Liver (tissue), 3 donors: ENCODE results near the gene DHCR7.

ENCODE experiments used
- EGR1 ChIP-seq, 2 donors: IDR thresholded peaks; 2 replicates each; pipeline ENCODE4 v1.6.1; 2016 to 2018; ENCODE audit warnings: antibody characterized with exemption in 2 of 2, low read depth in 2 of 2
- FOXA1 ChIP-seq: IDR thresholded peaks from 2 replicates; pipeline ENCODE4 v1.6.1; 2016; ENCODE audit warnings: antibody characterized with exemption
- FOXA2 ChIP-seq: IDR thresholded peaks from 2 replicates; pipeline ENCODE4 v1.6.1; 2016; ENCODE audit warnings: antibody characterized with exemption
- JUND ChIP-seq, 2 donors: IDR thresholded peaks; 2 replicates each; pipeline ENCODE4 v1.6.1; 2016; ENCODE audit warnings: antibody characterized with exemption in 2 of 2
- MAX ChIP-seq: IDR thresholded peaks from 2 replicates; pipeline ENCODE4 v1.6.1; 2016; ENCODE audit warnings: antibody characterized with exemption
- RAD21 ChIP-seq, 2 donors: IDR thresholded peaks; 2 replicates each; pipeline ENCODE4 v1.6.1; 2016; ENCODE audit warnings: antibody characterized with exemption in 2 of 2, mild to moderate bottlenecking in 2 of 2
- SP1 ChIP-seq: IDR thresholded peaks from 2 replicates; pipeline ENCODE4 v1.6.1; 2018; ENCODE audit warnings: antibody characterized with exemption, mild to moderate bottlenecking
- YY1 ChIP-seq: IDR thresholded peaks from 2 replicates; pipeline ENCODE4 v1.6.1; 2016; ENCODE audit warnings: antibody characterized with exemption, mild to moderate bottlenecking
- TF ChIP-seq, protein P1 (sequence below): fragments of 150-350 bp; IDR thresholded peaks from 2 replicates; pipeline ENCODE4 v1.5.1; 2017; ENCODE audit warnings: improper control_type of control experiment, low read depth, low read length; ENCODE audit not compliant: missing input control
- donor health status: healthy.
- donor health status: healthy.

DNA sequence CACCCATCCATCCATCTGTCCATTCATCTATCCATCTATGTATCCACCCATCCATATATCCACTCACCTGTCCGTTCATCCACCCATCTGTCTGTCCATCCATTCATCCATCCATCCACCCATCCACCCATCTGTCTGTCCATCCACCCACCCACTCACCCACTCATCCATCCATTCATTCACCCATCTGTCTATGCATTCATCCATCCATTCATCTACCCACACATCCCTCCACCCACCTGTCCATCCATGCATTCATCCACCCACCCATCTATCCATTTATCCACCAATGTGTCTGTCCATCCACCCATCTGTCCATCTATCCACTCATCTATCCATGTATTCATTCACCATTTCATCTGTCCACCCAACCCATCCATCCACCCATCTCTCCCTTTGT is 38.1 kb upstream of the DHCR7 start:
- TF ChIP-seq JUND (IDR thresholded peaks at IDR 0.05) (no peak), MAX (no peak), RAD21 (IDR thresholded peaks at IDR 0.05) (no peak), SP1 (no peak), EGR1 (IDR thresholded peaks at IDR 0.05; ENCODE audit: low read depth in 2 of 2) (no peak), FOXA2 (no peak), FOXA1 (no peak), YY1 (no peak)
- TF ChIP-seq, protein P1, sequence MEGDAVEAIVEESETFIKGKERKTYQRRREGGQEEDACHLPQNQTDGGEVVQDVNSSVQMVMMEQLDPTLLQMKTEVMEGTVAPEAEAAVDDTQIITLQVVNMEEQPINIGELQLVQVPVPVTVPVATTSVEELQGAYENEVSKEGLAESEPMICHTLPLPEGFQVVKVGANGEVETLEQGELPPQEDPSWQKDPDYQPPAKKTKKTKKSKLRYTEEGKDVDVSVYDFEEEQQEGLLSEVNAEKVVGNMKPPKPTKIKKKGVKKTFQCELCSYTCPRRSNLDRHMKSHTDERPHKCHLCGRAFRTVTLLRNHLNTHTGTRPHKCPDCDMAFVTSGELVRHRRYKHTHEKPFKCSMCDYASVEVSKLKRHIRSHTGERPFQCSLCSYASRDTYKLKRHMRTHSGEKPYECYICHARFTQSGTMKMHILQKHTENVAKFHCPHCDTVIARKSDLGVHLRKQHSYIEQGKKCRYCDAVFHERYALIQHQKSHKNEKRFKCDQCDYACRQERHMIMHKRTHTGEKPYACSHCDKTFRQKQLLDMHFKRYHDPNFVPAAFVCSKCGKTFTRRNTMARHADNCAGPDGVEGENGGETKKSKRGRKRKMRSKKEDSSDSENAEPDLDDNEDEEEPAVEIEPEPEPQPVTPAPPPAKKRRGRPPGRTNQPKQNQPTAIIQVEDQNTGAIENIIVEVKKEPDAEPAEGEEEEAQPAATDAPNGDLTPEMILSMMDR, result no peak
